ENCODE results near the gene HID1.

DNA sequence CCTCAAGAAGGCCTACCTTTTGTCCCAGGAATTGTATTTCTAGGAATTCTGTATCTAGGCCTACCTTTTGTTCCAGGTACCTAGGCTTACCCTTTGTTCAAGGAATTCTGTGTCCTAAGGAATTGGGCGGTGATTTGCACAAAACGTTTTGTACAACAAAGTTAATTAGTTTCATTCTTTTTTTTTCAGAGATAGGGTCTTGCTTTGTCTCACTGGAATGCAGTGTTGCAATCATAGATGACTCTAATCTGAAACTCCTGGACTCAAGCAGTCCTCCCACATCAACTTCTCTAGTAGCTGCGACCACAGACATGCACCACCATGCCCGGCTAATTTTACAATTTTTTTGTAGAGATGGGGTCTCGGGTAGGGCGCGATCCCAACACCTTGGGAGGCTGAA lies 21.9 kb upstream of the HID1 start:
- TF ChIP-seq SIN3A (IDR thresholded peaks at IDR 0.05; ENCODE audit: low read depth) (no peak), CEBPB (IDR thresholded peaks at IDR 0.05; ENCODE audit: low read depth) (no peak), EZH2phosphoT487 (IDR thresholded peaks at IDR 0.05; ENCODE audit: borderline replicate concordance) (no peak), FOSL1 (IDR thresholded peaks at IDR 0.05; ENCODE audit: low read depth) (no peak), SRF (IDR thresholded peaks at IDR 0.05; ENCODE audit: low read depth) (no peak)
- TF ChIP-seq, protein P1, sequence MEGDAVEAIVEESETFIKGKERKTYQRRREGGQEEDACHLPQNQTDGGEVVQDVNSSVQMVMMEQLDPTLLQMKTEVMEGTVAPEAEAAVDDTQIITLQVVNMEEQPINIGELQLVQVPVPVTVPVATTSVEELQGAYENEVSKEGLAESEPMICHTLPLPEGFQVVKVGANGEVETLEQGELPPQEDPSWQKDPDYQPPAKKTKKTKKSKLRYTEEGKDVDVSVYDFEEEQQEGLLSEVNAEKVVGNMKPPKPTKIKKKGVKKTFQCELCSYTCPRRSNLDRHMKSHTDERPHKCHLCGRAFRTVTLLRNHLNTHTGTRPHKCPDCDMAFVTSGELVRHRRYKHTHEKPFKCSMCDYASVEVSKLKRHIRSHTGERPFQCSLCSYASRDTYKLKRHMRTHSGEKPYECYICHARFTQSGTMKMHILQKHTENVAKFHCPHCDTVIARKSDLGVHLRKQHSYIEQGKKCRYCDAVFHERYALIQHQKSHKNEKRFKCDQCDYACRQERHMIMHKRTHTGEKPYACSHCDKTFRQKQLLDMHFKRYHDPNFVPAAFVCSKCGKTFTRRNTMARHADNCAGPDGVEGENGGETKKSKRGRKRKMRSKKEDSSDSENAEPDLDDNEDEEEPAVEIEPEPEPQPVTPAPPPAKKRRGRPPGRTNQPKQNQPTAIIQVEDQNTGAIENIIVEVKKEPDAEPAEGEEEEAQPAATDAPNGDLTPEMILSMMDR (IDR thresholded peaks at IDR 0.05 in 2 of 3, conservative IDR thresholded peaks at IDR 0.05 in 1 of 3; ENCODE audit: borderline replicate concordance in 1 of 3, insufficient read depth in 1 of 3, low read depth in 2 of 3, low read length in 2 of 3), result no peak
